ENCODE measurements around the gene MOCOS. TPM values are rescaled to one million over a fixed set of nuclear protein-coding genes. Genes with fewer than 3 reads are reported as not detected.

MOCOS gene
- total and polyA plus RNA-seq, 2 donors from 2014 or later = 1.1 to 5.8 TPM

GRCh38 chr18:36265015-36265414 lies 77.7 kb downstream of the MOCOS start:
- DNase-seq (no peak), FAIRE-seq (no peak)
- intact Hi-C loops (cut with DNase I) = no loop called here
- Histone ChIP-seq H3K9me3 (ENCODE audit: control insufficient read depth in 2 of 3, insufficient read depth in 1 of 3, low read length in 3 of 3) (no peaks in the 10 kb centered on the region), H3K27ac (ENCODE audit: low read depth in 2 of 2, low read length in 2 of 2) (no peak overlapping the region), H3K4me1 (ENCODE audit: control insufficient read depth in 2 of 3, insufficient read depth in 2 of 3, low read depth in 1 of 3, low read length in 3 of 3) (no peaks in the 10 kb centered on the region), H3K9ac (ENCODE audit: low read length in 3 of 3) (no peak overlapping the region), H3K4me3 (ENCODE audit: low read length in 3 of 3) (no peak overlapping the region), H3K36me3 (ENCODE audit: control insufficient read depth in 2 of 3, insufficient read depth in 3 of 3, low read length in 3 of 3) (no peaks in the 10 kb centered on the region), H3K27me3 (ENCODE audit: control insufficient read depth, insufficient read depth, low read length) (no peaks in the 10 kb centered on the region)
- no peak for TF ChIP-seq CTCF (IDR thresholded peaks at IDR 0.05; ENCODE audit: borderline replicate concordance, extremely low read depth, insufficient read depth)

- Histone ChIP-seq H3K4me1 (ENCODE audit: control insufficient read depth in 2 of 3, insufficient read depth in 2 of 3, low read depth in 1 of 3, low read length in 3 of 3) (no peaks in the 10 kb centered on the region), H3K4me3 (ENCODE audit: low read length in 3 of 3) (no peak overlapping the region), H3K27me3 (ENCODE audit: control insufficient read depth, insufficient read depth, low read length) (no peaks in the 10 kb centered on the region), H3K9ac (ENCODE audit: low read length in 3 of 3) (no peak overlapping the region), H3K27ac (ENCODE audit: low read depth in 2 of 2, low read length in 2 of 2) (no peak overlapping the region), H3K9me3 (ENCODE audit: control insufficient read depth in 2 of 3, insufficient read depth in 1 of 3, low read length in 3 of 3) (no peaks in the 10 kb centered on the region), H3K36me3 (ENCODE audit: control insufficient read depth in 2 of 3, insufficient read depth in 3 of 3, low read length in 3 of 3) (no peaks in the 10 kb centered on the region)
- DNase-seq (no peak), FAIRE-seq (no peak)
- intact Hi-C loops (cut with DNase I) = no loop called here
- no peak for TF ChIP-seq CTCF (IDR thresholded peaks at IDR 0.05; ENCODE audit: borderline replicate concordance, extremely low read depth, insufficient read depth)
These were observed 81.9 kb downstream of the MOCOS start for GRCh38 chr18:36269157-36269556.

- H3K27me3 ChIP-seq (ENCODE audit: control insufficient read depth, insufficient read depth, low read length) = no peaks in the 10 kb centered on the region
- FAIRE-seq (no peak), DNase-seq (no peak)
- no peak overlapping the region for H3K9ac ChIP-seq (ENCODE audit: low read length in 3 of 3)
- no peaks in the 10 kb centered on the region for H3K9me3 ChIP-seq (ENCODE audit: control insufficient read depth in 2 of 3, insufficient read depth in 1 of 3, low read length in 3 of 3)
- H3K4me1 ChIP-seq (ENCODE audit: control insufficient read depth in 2 of 3, insufficient read depth in 2 of 3, low read depth in 1 of 3, low read length in 3 of 3) = no peaks in the 10 kb centered on the region
- no peaks in the 10 kb centered on the region for H3K36me3 ChIP-seq (ENCODE audit: control insufficient read depth in 2 of 3, insufficient read depth in 3 of 3, low read length in 3 of 3)
- TF ChIP-seq CTCF (IDR thresholded peaks at IDR 0.05; ENCODE audit: borderline replicate concordance, extremely low read depth, insufficient read depth) = no peak
- H3K4me3 ChIP-seq (ENCODE audit: low read length in 3 of 3) = no peak overlapping the region
- no peak overlapping the region for H3K27ac ChIP-seq (ENCODE audit: low read depth in 2 of 2, low read length in 2 of 2)
- intact Hi-C loops (cut with DNase I) = no loop called here
These were observed 83.9 kb downstream of the MOCOS start for GRCh38 chr18:36271153-36271552.

GRCh38 chr18:36273347-36273746 lies 86.0 kb downstream of the MOCOS start:
- Histone ChIP-seq H3K27me3 (ENCODE audit: control insufficient read depth, insufficient read depth, low read length) (no peaks in the 10 kb centered on the region), H3K36me3 (ENCODE audit: control insufficient read depth in 2 of 3, insufficient read depth in 3 of 3, low read length in 3 of 3) (no peaks in the 10 kb centered on the region), H3K27ac (ENCODE audit: low read depth in 2 of 2, low read length in 2 of 2) (no peak overlapping the region), H3K9me3 (ENCODE audit: control insufficient read depth in 2 of 3, insufficient read depth in 1 of 3, low read length in 3 of 3) (no peaks in the 10 kb centered on the region), H3K9ac (ENCODE audit: low read length in 3 of 3) (no peak overlapping the region), H3K4me3 (ENCODE audit: low read length in 3 of 3) (no peak overlapping the region), H3K4me1 (ENCODE audit: control insufficient read depth in 2 of 3, insufficient read depth in 2 of 3, low read depth in 1 of 3, low read length in 3 of 3) (no peaks in the 10 kb centered on the region)
- DNase-seq = no peak
- intact Hi-C loops (cut with DNase I) = no loop called here
- FAIRE-seq = no peak
- no peak for TF ChIP-seq CTCF (IDR thresholded peaks at IDR 0.05; ENCODE audit: borderline replicate concordance, extremely low read depth, insufficient read depth)
